Right lobe of liver (tissue), 4 donors: Measurements from ENCODE around the gene KCNK4.

ENCODE experiments used
- POLR2A ChIP-seq: fragments of 450-650 bp; IDR thresholded peaks from one replicate; pipeline ENCODE4 v1.6.1; 2017; ENCODE audit warnings: antibody characterized with exemption, mild to moderate bottlenecking
- TF ChIP-seq, protein P1 (sequence below), 4 donors: fragments of 200-600 bp in 3 of 4; fragments of 450-650 bp in 1 of 4; IDR thresholded peaks; one replicate each; pipeline versions ENCODE4 v1.5.1 to v1.8.0; 2016 to 2022; ENCODE audit warnings: antibody characterized with exemption in 4 of 4, mild to moderate bottlenecking in 2 of 4
- donor health status: DM: no; HTN: no; CAD: no.
- donor health status: DM: no; HTN: no; CAD: no.
- donor health status: DM: no; HTN: yes; CAD: no.

DNA sequence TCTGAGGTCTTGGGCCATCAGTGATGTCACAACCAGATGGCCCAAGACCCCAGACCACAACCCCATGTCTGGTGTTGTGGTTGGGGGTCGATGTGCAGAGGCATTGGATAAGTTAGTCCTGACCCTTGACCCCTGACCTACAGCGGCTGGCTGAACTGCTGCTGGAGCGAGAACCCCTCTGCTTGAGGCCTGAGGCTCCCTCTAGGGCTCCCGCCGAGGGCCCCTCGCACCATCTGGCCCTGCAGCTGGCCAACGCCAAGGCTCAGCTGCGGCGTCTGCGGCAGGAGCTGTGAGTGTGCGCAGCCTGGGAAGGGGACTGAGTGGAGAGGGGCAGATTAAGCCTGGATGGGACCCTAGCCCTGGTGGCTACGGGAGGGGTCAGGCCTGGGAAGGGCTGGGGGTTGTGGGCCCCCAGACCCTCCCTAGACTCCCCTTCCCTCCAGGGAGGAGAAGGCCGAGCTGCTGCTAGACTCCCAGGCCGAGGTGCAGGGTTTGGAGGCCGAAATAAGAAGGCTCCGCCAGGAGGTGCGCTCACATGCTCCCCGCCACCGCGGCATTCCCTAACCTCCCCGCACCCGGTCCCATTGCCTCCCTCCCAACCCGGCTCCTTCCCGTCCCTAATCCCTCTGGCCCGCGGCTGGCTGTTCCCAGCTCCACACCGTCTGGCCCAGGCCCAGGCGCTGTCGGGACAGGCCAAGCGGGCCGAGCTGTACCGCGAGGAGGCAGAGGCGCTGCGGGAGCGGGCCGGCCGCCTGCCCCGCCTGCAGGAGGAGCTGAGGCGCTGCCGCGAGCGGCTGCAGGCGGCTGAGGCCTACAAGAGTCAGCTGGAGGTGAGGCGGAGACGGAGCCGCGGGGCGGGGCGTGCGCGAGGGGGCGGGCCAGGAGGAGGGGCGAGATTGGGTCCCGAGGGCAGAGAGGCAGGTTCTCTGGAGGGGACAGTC, 51.0 kb downstream of the KCNK4 start:
- TF ChIP-seq, protein P1, sequence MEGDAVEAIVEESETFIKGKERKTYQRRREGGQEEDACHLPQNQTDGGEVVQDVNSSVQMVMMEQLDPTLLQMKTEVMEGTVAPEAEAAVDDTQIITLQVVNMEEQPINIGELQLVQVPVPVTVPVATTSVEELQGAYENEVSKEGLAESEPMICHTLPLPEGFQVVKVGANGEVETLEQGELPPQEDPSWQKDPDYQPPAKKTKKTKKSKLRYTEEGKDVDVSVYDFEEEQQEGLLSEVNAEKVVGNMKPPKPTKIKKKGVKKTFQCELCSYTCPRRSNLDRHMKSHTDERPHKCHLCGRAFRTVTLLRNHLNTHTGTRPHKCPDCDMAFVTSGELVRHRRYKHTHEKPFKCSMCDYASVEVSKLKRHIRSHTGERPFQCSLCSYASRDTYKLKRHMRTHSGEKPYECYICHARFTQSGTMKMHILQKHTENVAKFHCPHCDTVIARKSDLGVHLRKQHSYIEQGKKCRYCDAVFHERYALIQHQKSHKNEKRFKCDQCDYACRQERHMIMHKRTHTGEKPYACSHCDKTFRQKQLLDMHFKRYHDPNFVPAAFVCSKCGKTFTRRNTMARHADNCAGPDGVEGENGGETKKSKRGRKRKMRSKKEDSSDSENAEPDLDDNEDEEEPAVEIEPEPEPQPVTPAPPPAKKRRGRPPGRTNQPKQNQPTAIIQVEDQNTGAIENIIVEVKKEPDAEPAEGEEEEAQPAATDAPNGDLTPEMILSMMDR (IDR thresholded peaks at IDR 0.05), result peak; percentile 33 to 47 (median 36)
- TF ChIP-seq POLR2A, result peak; percentile 30
